Trophoblast cell (in vitro differentiated cells and primary cell): ENCODE results near the gene UBA7.

Experiments
- DNase-seq, 2 donors: peaks; one replicate each; pipeline ENCODE4 v3.0.0-alpha.2; 2016
- H2AFZ ChIP-seq: 2 replicates; pipeline ENCODE4 v1.6.1; 2013; ENCODE audit warnings: low read length, moderate library complexity, mild to moderate bottlenecking; ENCODE audit not compliant: insufficient read depth, poor library complexity
- H2AK5ac ChIP-seq: 2 replicates; pipeline ENCODE4 v1.6.1; 2013; ENCODE audit warnings: mild to moderate bottlenecking, low read length
- H2BK120ac ChIP-seq: 2 replicates; pipeline ENCODE4 v1.6.1; 2013; ENCODE audit warnings: low read length, mild to moderate bottlenecking, moderate library complexity; ENCODE audit not compliant: insufficient read depth, poor library complexity
- H2BK12ac ChIP-seq: 2 replicates; pipeline ENCODE4 v1.6.1; 2013; ENCODE audit warnings: mild to moderate bottlenecking, low read length, moderate library complexity
- H2BK5ac ChIP-seq: 2 replicates; pipeline ENCODE4 v1.6.1; 2013; ENCODE audit warnings: low read length, low read depth, moderate library complexity, mild to moderate bottlenecking; ENCODE audit not compliant: poor library complexity
- H3K14ac ChIP-seq: 2 replicates; pipeline ENCODE4 v1.6.1; 2013; ENCODE audit warnings: mild to moderate bottlenecking, low read length
- H3K18ac ChIP-seq: 2 replicates; pipeline ENCODE4 v1.6.1; 2013; ENCODE audit warnings: mild to moderate bottlenecking, low read length
- H3K23ac ChIP-seq: 2 replicates; pipeline ENCODE4 v1.6.1; 2013; ENCODE audit warnings: low read length
- H3K27ac ChIP-seq: 2 replicates; pipeline ENCODE4 v1.5.1; 2013; ENCODE audit warnings: low read depth, mild to moderate bottlenecking, inconsistent platforms, low read length, moderate library complexity
- H3K27me3 ChIP-seq: 2 replicates; pipeline ENCODE4 v1.6.1; 2013; ENCODE audit warnings: inconsistent platforms, mild to moderate bottlenecking, low read length, moderate library complexity; ENCODE audit not compliant: insufficient read depth
- H3K36me3 ChIP-seq, 2 experiments: 1 replicate in 1 of 2; 2 replicates in 1 of 2; pipeline ENCODE4 v1.6.1; 2013; ENCODE audit warnings: low read length in 2 of 2, mild to moderate bottlenecking in 2 of 2, moderate library complexity in 1 of 2; ENCODE audit not compliant: insufficient read depth in 2 of 2, control insufficient read depth in 1 of 2
- H3K4ac ChIP-seq: 2 replicates; pipeline ENCODE4 v1.6.1; 2013; ENCODE audit warnings: low read depth, mild to moderate bottlenecking, low read length, moderate library complexity
- H3K4me1 ChIP-seq, 2 experiments: 1 replicate in 1 of 2; 2 replicates in 1 of 2; pipeline ENCODE4 v1.6.1; 2013; ENCODE audit warnings: low read length in 2 of 2, mild to moderate bottlenecking in 2 of 2, moderate library complexity in 1 of 2; ENCODE audit not compliant: insufficient read depth in 2 of 2, control insufficient read depth in 1 of 2
- H3K4me2 ChIP-seq: 2 replicates; pipeline ENCODE4 v1.6.1; 2013; ENCODE audit warnings: inconsistent platforms, mild to moderate bottlenecking, low read length, moderate library complexity
- H3K4me3 ChIP-seq: 2 replicates; pipeline ENCODE4 v1.5.1; 2013; ENCODE audit warnings: mild to moderate bottlenecking, low read depth, low read length, inconsistent platforms
- H3K79me1 ChIP-seq: one replicate; pipeline ENCODE4 v1.6.1; 2013; ENCODE audit warnings: low read length
- H3K79me2 ChIP-seq: 2 replicates; pipeline ENCODE4 v1.6.1; 2013; ENCODE audit warnings: low read length, mild to moderate bottlenecking; ENCODE audit not compliant: control insufficient read depth, insufficient read depth, poor library complexity
- H3K9ac ChIP-seq: 2 replicates; pipeline ENCODE4 v1.6.1; 2013; ENCODE audit warnings: mild to moderate bottlenecking, low read length
- H3K9me3 ChIP-seq: 2 replicates; pipeline ENCODE4 v1.6.1; 2013; ENCODE audit warnings: low read depth, mild to moderate bottlenecking, control low read depth, inconsistent platforms, low read length; ENCODE audit not compliant: insufficient read depth
- H4K12ac ChIP-seq: 2 replicates; pipeline ENCODE4 v1.6.1; 2013; ENCODE audit warnings: low read depth, mild to moderate bottlenecking, low read length, moderate library complexity
- H4K8ac ChIP-seq: 2 replicates; pipeline ENCODE4 v1.6.1; 2013; ENCODE audit warnings: low read depth, mild to moderate bottlenecking, low read length, moderate library complexity
- H4K91ac ChIP-seq: one replicate; pipeline ENCODE4 v1.6.1; 2013; ENCODE audit warnings: low read depth, mild to moderate bottlenecking, low read length, moderate library complexity
- WGBS: extraction: QIAGEN DNeasy Blood & Tissue Kit; methylation state at CpG from one replicate; pipeline ENCODE4 v1.1.7; 2013; ENCODE audit warnings: missing lambda C conversion rate; ENCODE audit not compliant: insufficient read length, insufficient coverage; ENCODE audit errors: extremely low coverage; 5-methylcytosine and 5-hydroxymethylcytosine counted together

The UBA7 gene

DNA sequence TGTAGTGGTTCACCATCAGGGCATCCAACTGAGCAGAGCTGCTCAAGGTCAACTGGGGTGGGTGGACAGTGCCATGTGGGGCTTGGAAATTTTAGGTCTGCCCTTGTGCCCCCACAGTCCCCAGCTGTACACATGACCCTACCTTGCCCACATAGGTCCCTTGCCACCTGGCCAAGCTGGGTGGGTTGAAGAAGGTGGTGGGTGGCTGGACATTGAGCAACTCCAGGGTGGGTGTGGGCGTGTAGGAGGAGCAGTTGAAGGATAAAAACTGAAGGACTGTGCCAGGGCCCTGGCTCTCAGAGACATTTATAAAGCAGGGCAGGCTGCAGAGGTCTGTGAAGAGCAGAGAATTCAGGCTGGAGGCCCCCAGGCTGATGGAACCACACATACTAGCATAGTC, 14.6 kb downstream of the UBA7 start:
- H3K9me3 ChIP-seq = no peaks in the 10 kb centered on the region
- H3K14ac ChIP-seq = no peak overlapping the region
- WGBS = no CpG with 5 or more reads among the region's 1 CpG
- H2BK12ac ChIP-seq = no peak overlapping the region
- no peak overlapping the region for H3K4ac ChIP-seq
- H2AK5ac ChIP-seq = no peak overlapping the region
- H3K18ac ChIP-seq = no peak overlapping the region
- peaks cover 2% of the 10 kb centered on the region for H3K79me1 ChIP-seq
- H3K27ac ChIP-seq = no peak overlapping the region
- no peak overlapping the region for H4K12ac ChIP-seq
- peaks cover 2 to 5% of the 10 kb centered on the region in 2 experiments for H3K4me1 ChIP-seq
- DNase-seq = no peak
- no peak overlapping the region for H3K23ac ChIP-seq
- no peaks in the 10 kb centered on the region for H3K79me2 ChIP-seq
- no peak overlapping the region for H2BK5ac ChIP-seq
- no peak overlapping the region for H2AFZ ChIP-seq
- no peaks in the 10 kb centered on the region for H3K27me3 ChIP-seq
- no peak overlapping the region for H3K4me3 ChIP-seq
- H3K4me2 ChIP-seq = no peak overlapping the region
- H4K8ac ChIP-seq = no peak overlapping the region
- no peaks in the 10 kb centered on the region for H3K36me3 ChIP-seq
- no peak overlapping the region for H4K91ac ChIP-seq
- H3K9ac ChIP-seq = no peak overlapping the region
- no peak overlapping the region for H2BK120ac ChIP-seq

GRCh38 chr3:49794926-49795905, 18.5 kb downstream of the UBA7 start:
- Histone ChIP-seq H4K91ac (no peak overlapping the region), H3K4me1 (peaks cover 5 to 15% of the 10 kb centered on the region in 2 experiments), H3K79me2 (no peaks in the 10 kb centered on the region), H3K9me3 (peaks cover 10% of the 10 kb centered on the region), H2AK5ac (no peak overlapping the region), H2BK5ac (no peak overlapping the region), H3K36me3 (no peaks in the 10 kb centered on the region), H4K8ac (no peak overlapping the region), H4K12ac (no peak overlapping the region), H3K27ac (no peak overlapping the region), H3K14ac (no peak overlapping the region), H3K79me1 (no peaks in the 10 kb centered on the region), H3K4me2 (no peak overlapping the region), H3K27me3 (no peaks in the 10 kb centered on the region), H2AFZ (no peak overlapping the region), H2BK12ac (no peak overlapping the region), H3K18ac (no peak overlapping the region), H2BK120ac (no peak overlapping the region), H3K9ac (no peak overlapping the region), H3K4ac (no peak overlapping the region), H3K23ac (no peak overlapping the region), H3K4me3 (no peak overlapping the region)
- no CpG with 5 or more reads among the region's 24 CpGs for WGBS
- no peak for DNase-seq

GRCh38 chr3:49794431-49794830, 19.3 kb downstream of the UBA7 start:
- Histone ChIP-seq H2AFZ (no peak overlapping the region), H3K4me1 (peaks cover 5 to 16% of the 10 kb centered on the region in 2 experiments), H3K79me1 (no peaks in the 10 kb centered on the region), H2BK120ac (no peak overlapping the region), H3K27ac (no peak overlapping the region), H3K36me3 (no peaks in the 10 kb centered on the region), H3K4me3 (no peak overlapping the region), H3K14ac (no peak overlapping the region), H2BK5ac (no peak overlapping the region), H3K79me2 (no peaks in the 10 kb centered on the region), H3K27me3 (no peaks in the 10 kb centered on the region), H3K9ac (no peak overlapping the region), H4K8ac (no peak overlapping the region), H3K18ac (no peak overlapping the region), H3K9me3 (peaks cover 10% of the 10 kb centered on the region), H3K23ac (no peak overlapping the region), H3K4ac (no peak overlapping the region), H4K91ac (no peak overlapping the region), H4K12ac (no peak overlapping the region), H3K4me2 (no peak overlapping the region), H2AK5ac (no peak overlapping the region), H2BK12ac (no peak overlapping the region)
- no peak for DNase-seq
- no CpG with 5 or more reads among the region's 4 CpGs for WGBS

GRCh38 chr3:49793486-49794085, 20.2 kb downstream of the UBA7 start:
- Histone ChIP-seq H2AK5ac (no peak overlapping the region), H4K8ac (no peak overlapping the region), H3K79me2 (no peaks in the 10 kb centered on the region), H3K9me3 (peaks cover 10% of the 10 kb centered on the region), H3K9ac (no peak overlapping the region), H2BK12ac (no peak overlapping the region), H3K18ac (no peak overlapping the region), H2BK5ac (no peak overlapping the region), H3K36me3 (no peaks in the 10 kb centered on the region), H3K4ac (no peak overlapping the region), H4K91ac (no peak overlapping the region), H2BK120ac (no peak overlapping the region), H3K4me3 (no peak overlapping the region), H3K27me3 (no peaks in the 10 kb centered on the region), H4K12ac (no peak overlapping the region), H3K4me2 (no peak overlapping the region), H3K79me1 (no peaks in the 10 kb centered on the region), H3K14ac (no peak overlapping the region), H3K4me1 (peaks cover 5 to 16% of the 10 kb centered on the region in 2 experiments), H3K23ac (no peak overlapping the region), H3K27ac (no peak overlapping the region), H2AFZ (no peak overlapping the region)
- DNase-seq = no peak
- WGBS = no CpG with 5 or more reads among the region's 13 CpGs
